D721Med (cell line): ENCODE data around the gene MANSC4.

Source experiments
- DNase-seq: peaks from one replicate; pipeline ENCODE4 v3.0.0; 2011; ENCODE audit warnings: low spot score; ENCODE audit not compliant: insufficient read length
- FAIRE-seq: peaks from 2 replicates; lab custom pipeline; 2011; peaks lifted over from hg19 to GRCh38; lab: Jason Lieb, UNC
- TF ChIP-seq, protein P1 (sequence below): IDR thresholded peaks from 2 replicates; pipeline ENCODE4 v1.5.1; 2012; ENCODE audit warnings: mild to moderate bottlenecking, control low read depth; ENCODE audit not compliant: insufficient read depth; ENCODE audit errors: missing control alignments

MANSC4 gene

DNA sequence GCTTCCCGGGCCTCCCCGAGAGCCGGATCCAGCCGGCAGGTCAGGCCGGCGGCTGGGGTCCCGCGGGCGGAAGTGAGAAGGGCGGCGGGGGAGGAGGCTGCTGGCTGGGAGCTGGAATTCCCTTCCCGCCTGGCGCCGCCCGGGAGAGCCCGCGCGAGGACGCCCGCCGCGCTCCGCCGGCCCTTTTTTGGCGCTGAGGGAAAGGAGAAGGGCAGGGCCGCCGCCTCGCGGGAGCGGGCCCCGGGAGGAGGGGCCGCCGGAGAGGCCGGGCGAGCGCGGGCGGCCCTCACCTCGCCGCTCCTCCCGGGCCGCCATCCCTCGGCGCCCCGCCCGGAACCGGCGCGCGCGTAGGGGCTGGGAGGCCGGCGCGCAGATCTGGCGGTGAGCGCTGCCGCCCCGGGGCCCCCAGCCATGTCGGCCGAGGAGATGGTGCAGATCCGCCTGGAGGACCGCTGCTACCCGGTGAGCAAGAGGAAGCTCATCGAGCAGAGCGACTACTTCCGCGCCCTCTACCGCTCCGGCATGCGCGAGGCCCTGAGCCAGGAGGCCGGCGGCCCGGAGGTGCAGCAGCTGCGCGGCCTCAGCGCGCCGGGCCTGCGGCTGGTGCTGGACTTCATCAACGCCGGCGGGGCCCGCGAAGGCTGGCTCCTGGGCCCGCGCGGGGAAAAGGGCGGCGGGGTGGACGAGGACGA is at the start of gene MANSC4, which contains the start of gene KLHL42:
Gene MANSC4 (minus strand): TSS at position 317 of the 692 bp plus-strand sequence. CDS start 8,960 bp downstream, outside the sequence.
Gene KLHL42 (plus strand): TSS at position 314 of the 692 bp plus-strand sequence. CDS start 98 bp downstream, at position 412.
- TF ChIP-seq, protein P1, sequence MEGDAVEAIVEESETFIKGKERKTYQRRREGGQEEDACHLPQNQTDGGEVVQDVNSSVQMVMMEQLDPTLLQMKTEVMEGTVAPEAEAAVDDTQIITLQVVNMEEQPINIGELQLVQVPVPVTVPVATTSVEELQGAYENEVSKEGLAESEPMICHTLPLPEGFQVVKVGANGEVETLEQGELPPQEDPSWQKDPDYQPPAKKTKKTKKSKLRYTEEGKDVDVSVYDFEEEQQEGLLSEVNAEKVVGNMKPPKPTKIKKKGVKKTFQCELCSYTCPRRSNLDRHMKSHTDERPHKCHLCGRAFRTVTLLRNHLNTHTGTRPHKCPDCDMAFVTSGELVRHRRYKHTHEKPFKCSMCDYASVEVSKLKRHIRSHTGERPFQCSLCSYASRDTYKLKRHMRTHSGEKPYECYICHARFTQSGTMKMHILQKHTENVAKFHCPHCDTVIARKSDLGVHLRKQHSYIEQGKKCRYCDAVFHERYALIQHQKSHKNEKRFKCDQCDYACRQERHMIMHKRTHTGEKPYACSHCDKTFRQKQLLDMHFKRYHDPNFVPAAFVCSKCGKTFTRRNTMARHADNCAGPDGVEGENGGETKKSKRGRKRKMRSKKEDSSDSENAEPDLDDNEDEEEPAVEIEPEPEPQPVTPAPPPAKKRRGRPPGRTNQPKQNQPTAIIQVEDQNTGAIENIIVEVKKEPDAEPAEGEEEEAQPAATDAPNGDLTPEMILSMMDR, result no peak
- DNase-seq, result no peak

DNA sequence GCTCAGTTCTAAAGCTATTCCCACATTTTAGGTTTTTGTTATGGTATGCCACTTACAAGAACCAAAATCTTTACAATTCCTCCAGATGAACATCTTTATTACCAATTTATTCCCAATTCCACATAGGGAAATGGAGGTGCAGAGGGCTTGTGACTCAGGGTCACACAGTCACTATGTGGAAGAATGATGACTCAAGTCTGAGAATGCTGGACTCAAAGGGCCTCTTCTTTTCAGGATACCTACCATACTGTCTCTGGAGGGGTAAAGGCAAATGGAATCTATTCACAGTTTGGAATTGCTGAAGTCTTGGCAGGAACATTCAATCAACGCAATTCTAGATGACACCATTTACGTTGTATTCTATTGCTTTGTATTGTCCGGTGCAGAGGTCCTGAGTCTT is 48.2 kb upstream of the MANSC4 start:
- TF ChIP-seq, protein P1, result no peak
- DNase-seq, result no peak
- no peak for FAIRE-seq

More for the DNA sequence above, at the start of gene MANSC4, which contains the start of gene KLHL42:
- FAIRE-seq, result no peak

DNA sequence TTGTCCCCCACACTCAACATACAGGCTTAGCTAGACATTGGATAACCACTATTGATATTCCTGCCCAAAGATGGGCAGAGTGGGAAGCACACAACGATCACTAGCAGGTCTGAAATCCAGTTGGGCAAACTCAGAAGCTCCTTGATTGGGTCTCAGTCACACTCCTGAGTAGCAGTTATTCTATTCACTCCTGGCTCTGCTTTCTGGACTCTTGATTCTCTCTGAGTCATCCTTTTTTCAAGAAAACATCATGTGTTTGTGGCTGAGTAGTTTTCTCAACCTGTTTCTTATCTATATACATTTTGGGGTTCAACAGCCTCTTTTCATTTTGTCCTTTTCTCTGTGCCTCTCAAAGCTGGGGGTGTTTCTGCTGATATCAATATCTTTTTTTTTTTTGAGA is 46.0 kb upstream of the MANSC4 start:
- FAIRE-seq (no peak), DNase-seq (no peak)
- TF ChIP-seq, protein P1, result no peak

DNA sequence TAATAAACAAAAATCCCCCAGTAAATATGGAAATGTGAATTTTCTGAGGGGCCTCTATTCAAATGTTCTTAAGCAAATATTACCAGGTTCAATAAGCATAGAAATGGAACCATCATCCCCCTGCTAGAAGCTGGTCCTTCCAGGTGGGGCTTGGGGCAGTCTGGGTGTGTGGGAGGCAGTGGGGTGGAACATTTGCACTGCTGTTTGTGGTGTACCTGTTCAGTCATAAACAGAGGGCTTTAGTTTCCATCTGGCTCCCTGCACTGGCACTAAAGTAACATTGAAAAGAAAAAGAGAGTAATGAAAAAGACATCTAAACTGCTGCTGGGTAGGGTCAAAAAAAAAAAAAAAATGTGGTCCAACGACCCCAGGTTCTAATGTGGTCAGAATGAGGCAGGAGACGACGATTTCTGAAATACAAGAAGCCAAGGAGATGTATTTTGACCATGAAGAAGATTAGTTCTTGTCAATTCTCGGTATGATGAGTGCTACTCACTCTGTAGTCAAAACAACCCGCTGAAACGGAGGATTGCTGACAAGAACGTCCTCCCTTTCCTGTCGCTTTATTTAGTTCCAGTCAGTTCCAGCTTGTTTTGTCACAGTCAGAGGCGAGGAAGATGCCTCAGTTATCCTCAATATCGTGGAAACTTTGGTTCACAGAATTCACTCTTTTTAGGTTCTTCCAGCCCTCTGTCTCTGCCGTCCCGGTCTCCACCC is 44.2 kb upstream of the MANSC4 start:
- DNase-seq, result no peak
- FAIRE-seq, result no peak
- TF ChIP-seq, protein P1, result no peak

DNA sequence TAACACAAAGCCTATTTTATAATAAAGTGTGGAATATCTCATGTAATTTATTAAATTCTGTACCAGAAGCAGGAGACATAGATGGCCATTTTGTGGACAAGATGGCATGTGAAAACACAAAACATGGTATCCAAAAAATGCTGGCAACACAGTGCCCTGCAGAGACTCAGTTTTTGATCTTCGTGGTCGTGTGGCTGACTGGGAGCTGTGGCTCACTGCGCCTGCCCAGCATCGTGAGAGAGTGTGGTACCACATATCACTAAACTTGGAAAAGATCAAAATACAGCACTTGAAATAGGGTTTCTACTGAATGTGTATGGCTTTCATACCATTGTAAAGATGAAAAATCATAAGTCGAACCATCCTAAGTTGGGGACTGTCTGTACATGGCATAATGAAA is 43.0 kb upstream of the MANSC4 start:
- no peak for DNase-seq
- TF ChIP-seq, protein P1, result no peak
- FAIRE-seq, result no peak

DNA sequence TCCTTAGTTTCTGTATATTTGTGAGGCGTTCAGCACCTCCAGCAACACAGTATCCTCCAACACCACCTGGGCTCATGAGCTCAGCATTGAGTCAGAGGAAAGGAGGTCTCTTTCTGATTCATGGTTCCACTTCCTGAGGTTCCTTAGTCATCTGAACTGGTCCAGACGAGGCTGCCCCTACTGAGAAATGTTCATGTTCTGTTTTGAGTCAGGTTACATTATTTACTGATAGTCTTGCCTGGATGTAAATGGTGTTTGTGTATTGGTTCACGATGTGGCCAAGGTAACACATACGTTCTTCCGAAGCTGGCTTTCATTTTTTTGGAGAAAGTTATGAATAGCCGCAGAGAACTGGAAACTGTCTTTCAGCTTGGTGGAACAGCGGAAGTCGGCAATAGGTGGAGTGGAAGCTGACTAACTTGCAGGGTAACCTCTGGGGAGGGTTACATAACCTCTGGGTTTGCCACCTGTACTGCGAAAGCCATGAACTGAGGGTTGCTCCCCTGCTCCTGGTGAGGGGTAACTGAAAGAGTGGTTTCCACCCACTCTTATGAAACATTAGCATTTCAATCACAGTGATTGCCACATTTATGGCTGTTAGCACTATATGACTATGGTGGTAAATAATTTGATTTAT is 42.2 kb upstream of the MANSC4 start:
- no peak for DNase-seq
- TF ChIP-seq, protein P1, result no peak
- FAIRE-seq, result no peak
